Central memory CD4-positive, alpha-beta T cell (primary cell): ENCODE measurements around the gene PIEZO2.
"Not testable (repeated sequence)": the region's sequence is repeated elsewhere in the genome, so short reads cannot be mapped to it uniquely, and the experiment has no call there.

Source experiments
- DNase-seq: peaks from one replicate; pipeline ENCODE4 v3.0.0; 2022

PIEZO2 gene

GRCh38 chr18:10660179-10660884 is 489.0 kb downstream of the PIEZO2 start:
- DNase-seq = no peak

DNA sequence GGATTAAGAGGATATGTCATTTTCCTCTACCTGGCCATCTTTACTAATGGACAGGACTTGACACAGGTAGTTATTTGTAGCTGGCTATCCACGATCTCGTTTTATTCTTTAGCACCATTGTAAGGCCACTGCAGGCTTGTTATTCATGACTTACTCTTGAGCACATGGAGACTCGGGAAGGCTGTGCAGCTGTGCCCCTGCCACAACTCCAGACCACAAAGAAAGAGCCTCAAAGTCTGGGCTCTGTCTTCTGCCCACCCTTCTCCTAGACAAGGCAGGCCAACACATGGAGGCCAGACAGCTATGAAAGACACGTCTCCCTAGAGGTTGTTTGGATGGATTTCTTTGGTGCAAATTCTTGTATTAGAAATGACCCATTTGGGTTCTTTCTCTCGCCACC is 489.8 kb downstream of the PIEZO2 start:
- DNase-seq = no peak

- DNase-seq = no peak
These were observed 490.4 kb downstream of the PIEZO2 start for GRCh38 chr18:10659000-10659399.

DNA sequence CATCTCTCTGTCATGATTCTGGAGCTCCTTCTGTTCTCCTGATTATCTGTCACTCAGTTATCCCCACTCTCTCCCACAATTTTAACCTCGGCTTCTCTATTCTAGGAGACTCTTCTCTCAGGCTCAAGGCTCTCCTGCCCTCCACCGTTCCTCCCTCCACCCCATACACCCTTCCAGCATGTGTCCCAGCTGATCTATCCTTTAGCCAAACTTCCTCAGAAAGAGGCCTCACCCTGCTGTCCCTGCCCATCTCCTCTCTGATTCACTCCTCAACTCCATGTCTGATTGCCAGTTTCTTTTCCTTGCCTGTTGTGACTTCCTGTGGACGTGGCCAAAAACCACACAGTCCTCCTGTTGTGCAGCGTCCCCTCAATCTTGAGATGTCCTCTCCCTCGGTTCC is 505.4 kb downstream of the PIEZO2 start:
- not testable (repeated sequence) for DNase-seq

DNA sequence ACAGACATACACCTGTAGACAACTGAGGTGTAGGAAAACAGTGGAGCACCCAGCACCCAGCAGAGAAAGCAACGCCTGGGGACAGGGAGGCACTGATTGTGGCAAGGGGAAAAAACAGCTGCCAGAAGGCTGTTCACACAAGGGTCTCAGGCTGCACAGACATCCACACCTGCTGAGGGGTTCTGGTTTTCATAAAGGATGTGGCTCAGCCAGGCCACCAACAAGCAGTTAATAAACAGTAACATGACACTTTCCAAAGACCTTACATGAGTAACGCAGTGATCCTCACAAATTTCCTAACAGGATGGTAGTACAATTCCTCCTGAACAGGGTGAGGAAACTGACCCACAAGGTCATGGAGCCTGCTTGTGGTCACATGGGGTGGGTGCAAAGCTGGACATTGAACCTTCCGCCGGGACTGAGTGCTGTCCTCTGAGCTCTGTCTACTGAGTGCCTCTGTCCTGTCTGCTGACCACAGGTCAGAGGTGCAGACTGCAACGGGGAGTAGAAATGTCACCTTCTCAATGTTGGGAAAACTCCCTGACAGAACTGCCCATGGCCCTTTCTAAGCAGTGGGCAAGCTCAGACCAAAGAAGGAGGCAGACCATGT is 506.3 kb downstream of the PIEZO2 start:
- not testable (repeated sequence) for DNase-seq

- DNase-seq = not testable (repeated sequence)
These were observed 510.9 kb downstream of the PIEZO2 start for GRCh38 chr18:10638539-10638885.

DNA sequence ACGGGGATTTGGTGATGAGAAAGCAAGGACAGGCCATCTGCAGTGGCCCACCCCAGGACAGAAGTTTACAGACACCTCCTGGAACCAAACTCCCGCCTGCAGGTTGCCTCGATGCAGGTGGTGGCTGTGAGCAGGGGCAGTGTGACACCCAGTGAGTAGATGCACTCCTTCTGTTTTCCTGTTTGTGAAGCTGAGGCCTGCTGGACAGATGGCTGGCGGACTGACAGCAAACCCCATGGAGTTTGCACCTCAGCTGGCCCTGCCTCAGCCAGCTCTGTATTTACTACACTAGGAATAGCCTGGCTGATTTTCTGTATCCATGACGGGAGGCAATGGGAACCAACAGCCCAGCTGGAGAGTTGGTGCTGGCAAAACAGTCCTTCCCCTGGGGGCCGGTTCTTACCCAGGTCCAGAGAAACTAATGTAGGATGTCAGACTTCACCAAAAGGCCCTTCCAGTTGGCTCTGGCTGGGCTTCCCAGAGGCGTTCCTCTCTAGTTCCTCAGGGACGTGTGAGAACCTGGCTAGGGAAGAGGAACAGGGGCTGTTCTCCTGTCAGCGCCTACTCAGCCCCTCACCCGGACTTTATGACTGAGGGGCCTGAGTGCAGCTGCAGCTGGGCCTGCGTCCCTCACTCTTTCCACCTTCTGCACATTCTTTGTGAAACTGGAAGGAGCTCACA is 511.4 kb downstream of the PIEZO2 start:
- DNase-seq = not testable (repeated sequence)

- not testable (repeated sequence) for DNase-seq
These were observed 520.3 kb downstream of the PIEZO2 start for GRCh38 chr18:10629076-10629475.

GRCh38 chr18:10626606-10627213 is 522.7 kb downstream of the PIEZO2 start:
- not testable (repeated sequence) for DNase-seq

DNA sequence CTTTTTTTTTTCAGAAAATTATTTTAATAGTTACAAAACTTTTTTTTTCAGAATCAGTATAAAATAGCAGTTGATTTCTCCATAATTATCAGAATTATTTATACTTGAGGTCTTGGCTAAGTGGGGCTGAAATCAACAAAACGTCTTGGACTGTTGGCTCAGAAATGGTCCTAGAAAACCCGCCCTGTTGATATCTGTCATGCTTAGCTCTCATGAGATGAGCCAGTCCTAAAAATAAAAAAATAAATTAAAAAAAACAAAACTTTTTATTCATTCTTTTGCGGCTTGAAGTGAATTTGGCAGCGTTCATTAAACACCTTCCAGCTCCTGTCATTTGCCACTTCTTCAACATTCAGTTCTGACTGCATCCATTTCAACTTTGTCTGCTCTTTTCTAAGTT is 525.8 kb downstream of the PIEZO2 start:
- DNase-seq = not testable (repeated sequence)

- not testable (repeated sequence) for DNase-seq
These were observed 526.4 kb downstream of the PIEZO2 start for GRCh38 chr18:10622982-10623381.

- DNase-seq = not testable (repeated sequence)
These were observed 528.6 kb downstream of the PIEZO2 start for GRCh38 chr18:10620670-10621329.
